GM06990 (cell line): ENCODE results near the gene KRTAP10-8.
"Not testable (repeated sequence)": the region's sequence is repeated elsewhere in the genome, so short reads cannot be mapped to it uniquely, and the experiment has no call there.

ENCODE experiments used
- DNase-seq: peaks from one replicate; pipeline ENCODE4 v3.0.0-alpha.2; 2011; ENCODE audit not compliant: insufficient read length; ENCODE audit errors: extremely low read depth
- H3K27me3 ChIP-seq: replicated peaks from 2 replicates; pipeline ENCODE4 v1.6.0; 2011; ENCODE audit warnings: low read length; ENCODE audit not compliant: control insufficient read depth, insufficient read depth
- H3K36me3 ChIP-seq: 2 replicates; pipeline ENCODE4 v1.5.1; 2011; ENCODE audit warnings: low read length; ENCODE audit not compliant: control insufficient read depth, insufficient read depth
- H3K4me3 ChIP-seq: replicated peaks from 2 replicates; pipeline ENCODE4 v1.5.1; 2011; ENCODE audit warnings: low read depth, mild to moderate bottlenecking, control low read depth, low read length
- TF ChIP-seq, protein P1 (sequence below): IDR thresholded peaks from 2 replicates; pipeline ENCODE4 v1.5.1; 2011; ENCODE audit warnings: low read length, control low read depth, mild to moderate bottlenecking, inconsistent platforms; ENCODE audit not compliant: insufficient read depth, poor library complexity, severe bottlenecking

Gene KRTAP10-8

GRCh38 chr21:44658913-44659595 lies 47.2 kb downstream of the KRTAP10-8 start:
- Histone ChIP-seq H3K4me3 (no peak overlapping the region), H3K27me3 (no peaks in the 10 kb centered on the region), H3K36me3 (no peaks in the 10 kb centered on the region)
- TF ChIP-seq, protein P1, sequence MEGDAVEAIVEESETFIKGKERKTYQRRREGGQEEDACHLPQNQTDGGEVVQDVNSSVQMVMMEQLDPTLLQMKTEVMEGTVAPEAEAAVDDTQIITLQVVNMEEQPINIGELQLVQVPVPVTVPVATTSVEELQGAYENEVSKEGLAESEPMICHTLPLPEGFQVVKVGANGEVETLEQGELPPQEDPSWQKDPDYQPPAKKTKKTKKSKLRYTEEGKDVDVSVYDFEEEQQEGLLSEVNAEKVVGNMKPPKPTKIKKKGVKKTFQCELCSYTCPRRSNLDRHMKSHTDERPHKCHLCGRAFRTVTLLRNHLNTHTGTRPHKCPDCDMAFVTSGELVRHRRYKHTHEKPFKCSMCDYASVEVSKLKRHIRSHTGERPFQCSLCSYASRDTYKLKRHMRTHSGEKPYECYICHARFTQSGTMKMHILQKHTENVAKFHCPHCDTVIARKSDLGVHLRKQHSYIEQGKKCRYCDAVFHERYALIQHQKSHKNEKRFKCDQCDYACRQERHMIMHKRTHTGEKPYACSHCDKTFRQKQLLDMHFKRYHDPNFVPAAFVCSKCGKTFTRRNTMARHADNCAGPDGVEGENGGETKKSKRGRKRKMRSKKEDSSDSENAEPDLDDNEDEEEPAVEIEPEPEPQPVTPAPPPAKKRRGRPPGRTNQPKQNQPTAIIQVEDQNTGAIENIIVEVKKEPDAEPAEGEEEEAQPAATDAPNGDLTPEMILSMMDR: no peak
- no peak for DNase-seq

DNA sequence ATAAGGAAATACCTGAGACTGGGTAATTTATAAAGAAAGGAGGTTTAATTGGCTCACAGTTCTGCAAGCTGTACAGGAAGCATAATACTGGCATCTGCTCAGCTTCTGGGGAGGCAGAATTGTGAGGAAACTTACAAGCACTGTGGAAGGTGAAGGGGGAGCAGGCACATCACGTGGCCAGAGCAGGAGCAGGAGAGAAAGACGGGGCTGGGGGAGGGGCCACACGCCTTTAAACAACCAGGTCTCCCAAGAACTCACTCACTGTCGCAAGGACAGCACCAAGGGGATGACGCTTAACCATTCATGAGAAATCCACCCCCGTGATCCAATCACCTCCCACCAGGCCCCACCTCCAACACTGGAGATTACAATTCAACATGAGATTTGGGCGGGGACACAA lies 49.7 kb downstream of the KRTAP10-8 start:
- not testable (repeated sequence) for H3K27me3 ChIP-seq, H3K36me3 ChIP-seq, DNase-seq, H3K4me3 ChIP-seq
